NCI-H2081 treated with DMSO at 0.1 percent for 48 hours (cell line): ENCODE results near the gene ARL15.

Experiments
- DNase-seq: peaks from one replicate; lab custom pipeline; 2025; lab: John Stamatoyannopoulos, UW

ARL15 gene

GRCh38 chr5:54282876-54283275 is 27.5 kb downstream of the ARL15 start:
- DNase-seq = no peak

GRCh38 chr5:54281960-54282692 is 28.2 kb downstream of the ARL15 start:
- DNase-seq = no peak

- no peak for DNase-seq
Observed at GRCh38 chr5:54279960-54280359, 30.4 kb downstream of the ARL15 start.

GRCh38 chr5:54278979-54279717 is 31.2 kb downstream of the ARL15 start:
- DNase-seq = no peak

- no peak for DNase-seq
Observed at GRCh38 chr5:54278036-54278830, 32.1 kb downstream of the ARL15 start.

GRCh38 chr5:54276048-54276447 is 34.3 kb downstream of the ARL15 start:
- DNase-seq = no peak

- DNase-seq = no peak
Observed at GRCh38 chr5:54275361-54275760, 35.0 kb downstream of the ARL15 start.

GRCh38 chr5:54274944-54275343 is 35.4 kb downstream of the ARL15 start:
- no peak for DNase-seq

GRCh38 chr5:54273715-54274114 is 36.7 kb downstream of the ARL15 start:
- DNase-seq = no peak

- no peak for DNase-seq
Observed at GRCh38 chr5:54272746-54273145, 37.6 kb downstream of the ARL15 start.

GRCh38 chr5:54270326-54270725 is 40.0 kb downstream of the ARL15 start:
- DNase-seq = no peak

GRCh38 chr5:54264574-54264973 is 45.8 kb downstream of the ARL15 start:
- no peak for DNase-seq

- DNase-seq = no peak
Observed at GRCh38 chr5:54263447-54263846, 46.9 kb downstream of the ARL15 start.

- DNase-seq = no peak
Observed at GRCh38 chr5:54261596-54261995, 48.8 kb downstream of the ARL15 start.

- DNase-seq = no peak
Observed at GRCh38 chr5:54259981-54260380, 50.4 kb downstream of the ARL15 start.

GRCh38 chr5:54259090-54259489 is 51.3 kb downstream of the ARL15 start:
- DNase-seq = no peak

GRCh38 chr5:54257366-54258118 is 52.8 kb downstream of the ARL15 start:
- no peak for DNase-seq

GRCh38 chr5:54254482-54255198 is 55.7 kb downstream of the ARL15 start:
- no peak for DNase-seq

- no peak for DNase-seq
Observed at GRCh38 chr5:54251981-54252380, 58.4 kb downstream of the ARL15 start.

- no peak for DNase-seq
Observed at GRCh38 chr5:54249210-54250028, 61.0 kb downstream of the ARL15 start.
